Anterior cingulate cortex (tissue), 58 donors: ENCODE results near the gene KRTAP1-3.

ENCODE experiments used
- DNase-seq, 58 donors: peaks; one replicate each; lab custom pipeline; 2025; lab: John Stamatoyannopoulos, UW

The KRTAP1-3 gene

GRCh38 chr17:41013181-41013580 lies 21.5 kb downstream of the KRTAP1-3 start:
- DNase-seq = no peak

- no peak for DNase-seq
These were observed 22.2 kb downstream of the KRTAP1-3 start for GRCh38 chr17:41012326-41013120.

DNA sequence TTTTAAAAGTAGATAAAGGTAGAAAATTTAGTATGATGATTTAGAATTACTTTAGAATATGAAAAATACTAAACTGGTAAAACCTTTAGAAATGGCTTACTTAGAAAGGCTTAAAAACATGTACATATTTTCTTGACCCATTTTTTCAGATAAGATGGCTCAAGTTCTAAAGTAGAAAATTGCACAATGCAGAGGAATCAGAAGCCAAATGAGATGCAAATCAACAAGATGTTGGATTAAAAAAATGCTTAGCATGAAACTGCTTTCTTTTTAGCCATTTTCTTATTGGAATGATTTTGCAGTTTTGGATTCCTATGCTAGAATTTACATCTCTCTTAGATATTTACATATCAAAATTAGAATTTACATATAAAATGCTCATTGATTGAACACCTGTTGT lies 24.2 kb downstream of the KRTAP1-3 start:
- no peak for DNase-seq

DNA sequence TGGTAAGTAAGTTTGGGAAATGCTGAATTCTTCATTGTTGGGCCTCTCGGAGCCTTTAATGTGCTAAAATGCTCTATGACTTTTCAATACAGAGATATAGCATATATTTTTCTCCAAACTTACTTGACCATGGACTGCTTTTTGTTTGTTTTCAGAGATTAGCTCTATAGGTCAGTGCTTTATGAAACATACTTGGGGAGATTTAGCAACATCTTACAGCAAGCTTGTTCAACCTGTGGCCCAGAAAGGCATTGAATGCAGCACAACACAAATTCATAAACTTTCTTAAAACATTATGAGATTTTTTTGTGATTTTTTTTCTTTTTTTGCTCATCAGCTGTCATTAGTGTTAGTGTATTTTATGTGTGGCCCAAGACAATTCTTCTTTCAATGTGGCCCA lies 24.7 kb downstream of the KRTAP1-3 start:
- no peak for DNase-seq

GRCh38 chr17:41009301-41009760 lies 25.3 kb downstream of the KRTAP1-3 start:
- no peak for DNase-seq

- DNase-seq = no peak
These were observed 25.9 kb downstream of the KRTAP1-3 start, which contains the start of gene KRTAP3-1 for GRCh38 chr17:41008811-41009210. TSS of gene KRTAP3-1 (minus strand) at chr17:41009128. CDS start at chr17:41009074, 54 bp downstream.

DNA sequence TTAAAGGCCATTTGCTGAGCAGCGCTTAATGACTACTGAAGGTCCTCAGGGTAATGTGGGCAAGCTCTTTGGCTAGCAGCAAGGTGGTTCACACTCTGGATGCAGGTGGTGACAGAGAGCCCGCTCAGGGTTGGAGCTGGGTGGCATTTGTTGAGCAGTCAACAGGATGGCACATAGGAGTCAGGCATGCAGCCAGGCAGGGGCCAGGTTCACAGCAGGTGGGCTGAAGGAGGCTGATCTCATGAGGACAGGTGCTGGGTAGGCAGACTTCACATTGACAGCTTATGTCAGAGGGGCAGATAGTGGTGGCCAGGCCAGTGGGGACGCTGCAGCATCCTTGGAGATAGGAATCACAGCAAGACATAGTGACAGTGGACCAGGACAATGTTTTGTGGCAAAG lies 30.3 kb downstream of the KRTAP1-3 start:
- DNase-seq = no peak

- DNase-seq = no peak
These were observed 30.7 kb downstream of the KRTAP1-3 start for GRCh38 chr17:41003926-41004325.

DNA sequence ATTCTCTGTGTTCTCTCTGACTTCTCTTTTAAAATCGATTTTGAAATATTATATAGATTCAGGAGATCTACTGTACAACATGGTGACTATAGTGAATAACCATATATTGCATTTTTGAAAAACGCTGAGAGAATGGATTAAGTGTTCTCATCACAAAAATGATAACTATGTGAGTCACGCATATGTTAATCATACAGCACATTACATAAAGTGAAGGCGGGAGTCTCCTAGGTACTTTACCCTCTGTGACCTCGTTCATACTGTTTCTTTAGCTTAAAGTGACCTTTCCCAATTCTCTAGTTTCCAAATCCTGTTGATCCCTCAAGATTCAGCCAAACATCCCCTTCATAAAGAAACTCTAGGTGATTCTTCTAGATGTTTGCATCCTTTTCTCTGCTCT lies 31.9 kb downstream of the KRTAP1-3 start:
- no peak for DNase-seq

- DNase-seq = no peak
These were observed 32.9 kb downstream of the KRTAP1-3 start for GRCh38 chr17:41001795-41002194.

GRCh38 chr17:40999563-40999962 lies 35.1 kb downstream of the KRTAP1-3 start, which contains the start of gene KRTAP3-2:
TSS of gene KRTAP3-2 (minus strand) at chr17:40999906. CDS start at chr17:40999853, 53 bp downstream.
- DNase-seq = peak in 4 of 58 donors; percentile 3 to 9 (median 5)

DNA sequence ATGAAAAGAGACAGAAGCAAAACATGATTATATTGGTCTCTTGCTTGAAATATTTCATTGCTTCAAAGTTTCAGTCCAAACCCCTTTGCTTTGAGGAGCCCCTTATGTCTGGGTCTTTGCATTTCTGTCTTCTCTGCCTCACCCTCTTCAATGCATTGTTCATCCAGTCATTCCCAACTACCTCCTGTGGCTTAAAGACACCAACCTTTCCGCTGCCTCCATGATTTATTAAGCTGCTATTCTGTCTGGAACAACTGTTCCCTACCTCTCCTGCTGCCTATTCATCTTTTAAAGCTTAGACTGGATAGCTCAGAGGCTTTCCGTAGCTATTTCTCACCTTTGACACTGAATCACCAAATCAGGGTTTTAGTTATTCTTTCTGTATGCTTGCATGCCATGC lies 37.3 kb downstream of the KRTAP1-3 start:
- DNase-seq = no peak

DNA sequence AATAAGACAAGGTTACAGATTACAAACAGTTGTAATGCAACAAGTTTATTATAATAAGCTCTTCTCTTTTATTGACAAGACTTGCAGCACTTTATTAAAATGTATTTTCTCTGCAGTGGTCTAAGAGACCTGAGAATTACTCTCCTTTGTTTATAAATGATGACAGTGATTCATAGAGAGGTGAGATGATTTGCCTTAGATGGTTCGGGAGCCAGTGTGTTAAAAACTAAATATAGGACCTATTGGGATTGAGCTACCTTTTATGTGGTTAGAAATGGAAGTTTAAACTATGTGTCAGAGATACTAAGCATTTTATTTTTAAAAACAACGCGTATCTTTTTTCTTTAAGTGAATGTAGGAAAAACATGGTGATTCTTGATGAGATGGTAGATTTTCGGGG lies 37.8 kb downstream of the KRTAP1-3 start:
- no peak for DNase-seq

- DNase-seq = no peak
These were observed 39.6 kb downstream of the KRTAP1-3 start for GRCh38 chr17:40995116-40995515.

DNA sequence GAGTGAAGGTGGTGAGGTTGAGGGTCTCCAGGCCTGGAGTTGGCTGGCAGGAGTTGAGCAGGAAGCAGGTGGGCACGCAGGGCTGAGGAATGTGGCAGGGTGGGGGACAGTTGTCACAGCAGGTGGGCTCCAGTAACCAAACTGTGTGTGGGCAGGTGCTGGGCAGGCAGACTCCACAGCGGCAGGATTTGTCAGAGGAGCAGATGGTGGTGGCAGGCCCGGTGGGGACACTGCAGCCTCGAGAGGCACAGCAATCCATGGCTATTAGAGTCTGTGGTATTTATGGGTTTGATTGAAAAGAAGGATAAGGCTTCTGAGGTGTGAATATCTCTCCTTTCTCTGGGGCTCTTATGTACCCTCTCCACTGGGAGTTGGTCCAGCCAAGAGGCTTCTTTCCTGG lies 40.8 kb downstream of the KRTAP1-3 start, which contains the start of gene KRTAP3-3:
Gene KRTAP3-3, minus strand, starts transcription at position 326 of the 400 bp plus-strand sequence. Its CDS starts 67 bp downstream, at position 259.
- no peak for DNase-seq

GRCh38 chr17:40993084-40993483 lies 41.6 kb downstream of the KRTAP1-3 start:
- no peak for DNase-seq

DNA sequence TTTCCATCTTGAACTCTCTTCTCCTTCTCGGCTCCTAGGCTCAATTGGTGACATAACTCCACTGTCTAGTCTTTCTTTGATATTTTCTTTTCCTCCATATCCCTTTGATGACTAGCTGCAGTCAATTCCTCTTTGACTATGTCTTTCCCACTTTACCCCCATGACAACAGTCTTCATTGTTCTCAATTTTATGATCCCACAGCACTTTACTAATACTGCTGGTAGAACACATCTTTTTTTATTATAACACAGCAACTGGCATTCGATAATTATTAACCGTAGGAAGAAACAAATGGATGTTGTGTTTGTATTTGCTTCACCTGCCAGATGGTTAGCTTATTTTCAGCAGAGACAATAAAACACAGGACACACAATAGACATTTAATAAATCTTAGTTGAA lies 42.0 kb downstream of the KRTAP1-3 start:
- no peak for DNase-seq

DNA sequence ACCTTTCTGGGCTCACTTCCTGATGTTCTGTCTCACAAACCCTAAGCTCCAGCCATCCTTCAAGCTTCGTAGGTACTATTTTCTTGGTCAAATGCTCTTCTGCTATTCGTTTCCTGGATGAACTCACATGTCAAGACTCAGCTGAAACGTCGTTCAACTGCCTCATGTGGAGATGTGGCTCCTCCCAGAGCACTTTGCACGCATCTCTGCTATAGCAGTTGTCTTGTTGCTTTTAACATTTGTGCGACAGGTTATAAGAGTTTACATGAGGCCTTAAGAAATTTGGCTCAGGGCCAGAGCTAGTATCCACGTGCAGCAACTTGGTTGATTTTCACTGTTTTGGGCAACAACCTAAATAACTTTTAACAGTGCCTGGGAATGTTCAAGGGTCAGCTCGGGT lies 47.8 kb downstream of the KRTAP1-3 start:
- no peak for DNase-seq

GRCh38 chr17:40984226-40984625 lies 50.4 kb downstream of the KRTAP1-3 start, which contains the start of gene KRT40:
TSS of gene KRT40 (minus strand) at chr17:40984326. CDS start at chr17:40984273, 53 bp downstream.
- DNase-seq = no peak
